Fibroblast of lung (primary cell): Measurements from ENCODE around the gene ILRUN.

ENCODE experiments used
- EZH2 ChIP-seq: IDR thresholded peaks from 2 replicates; pipeline ENCODE4 v1.5.1; 2012; ENCODE audit warnings: low read length, control low read depth, mild to moderate bottlenecking; ENCODE audit errors: missing control alignments
- TF ChIP-seq, protein P1 (sequence below), 2 donors: IDR thresholded peaks in 1 of 2; conservative IDR thresholded peaks in 1 of 2; 1 replicate in 1 of 2; 2 replicates in 1 of 2; pipeline ENCODE4 v1.5.1; 2011 to 2012; ENCODE audit warnings: low read length in 2 of 2, control low read depth in 1 of 2, inconsistent platforms in 1 of 2, low read depth in 1 of 2, mild to moderate bottlenecking in 1 of 2

DNA sequence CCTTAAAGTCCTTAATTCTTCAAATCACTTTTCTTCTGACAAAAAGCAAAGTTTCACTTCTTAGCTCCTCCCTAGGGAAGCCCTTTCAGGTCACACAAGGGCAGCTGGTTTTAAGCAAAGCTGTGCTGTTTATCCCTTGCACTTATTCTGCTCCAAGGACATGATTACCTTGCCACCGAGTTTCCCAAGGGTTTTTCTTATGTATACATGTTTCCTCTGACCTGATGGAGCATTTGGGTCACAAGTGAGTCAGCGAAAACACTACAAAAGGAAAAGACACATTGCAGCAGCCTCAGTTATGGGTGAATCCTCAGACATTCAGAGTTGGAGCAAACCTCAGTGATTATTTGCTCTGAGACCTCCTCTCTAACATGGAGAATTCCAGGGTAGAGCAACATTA is 26.6 kb upstream of the ILRUN start:
- TF ChIP-seq, protein P1, sequence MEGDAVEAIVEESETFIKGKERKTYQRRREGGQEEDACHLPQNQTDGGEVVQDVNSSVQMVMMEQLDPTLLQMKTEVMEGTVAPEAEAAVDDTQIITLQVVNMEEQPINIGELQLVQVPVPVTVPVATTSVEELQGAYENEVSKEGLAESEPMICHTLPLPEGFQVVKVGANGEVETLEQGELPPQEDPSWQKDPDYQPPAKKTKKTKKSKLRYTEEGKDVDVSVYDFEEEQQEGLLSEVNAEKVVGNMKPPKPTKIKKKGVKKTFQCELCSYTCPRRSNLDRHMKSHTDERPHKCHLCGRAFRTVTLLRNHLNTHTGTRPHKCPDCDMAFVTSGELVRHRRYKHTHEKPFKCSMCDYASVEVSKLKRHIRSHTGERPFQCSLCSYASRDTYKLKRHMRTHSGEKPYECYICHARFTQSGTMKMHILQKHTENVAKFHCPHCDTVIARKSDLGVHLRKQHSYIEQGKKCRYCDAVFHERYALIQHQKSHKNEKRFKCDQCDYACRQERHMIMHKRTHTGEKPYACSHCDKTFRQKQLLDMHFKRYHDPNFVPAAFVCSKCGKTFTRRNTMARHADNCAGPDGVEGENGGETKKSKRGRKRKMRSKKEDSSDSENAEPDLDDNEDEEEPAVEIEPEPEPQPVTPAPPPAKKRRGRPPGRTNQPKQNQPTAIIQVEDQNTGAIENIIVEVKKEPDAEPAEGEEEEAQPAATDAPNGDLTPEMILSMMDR (conservative IDR thresholded peaks at IDR 0.05 in 1 of 2, IDR thresholded peaks at IDR 0.05 in 1 of 2; ENCODE audit: low read depth in 1 of 2, low read length in 2 of 2), result no peak
- TF ChIP-seq EZH2, result no peak
